SU-DHL-6 (cell line): ENCODE data around the gene TROAP.
"Not testable (repeated sequence)": the region's sequence is repeated elsewhere in the genome, so short reads cannot be mapped to it uniquely, and the experiment has no call there.

Experiments
- H2AFZ ChIP-seq: fragments of 200-600 bp; sonication (generic); 2 replicates; pipeline ENCODE4 v1.6.1; 2014; ENCODE audit warnings: low read depth, mild to moderate bottlenecking, moderate library complexity, mixed read lengths, antibody characterized with exemption, low read length; ENCODE audit not compliant: severe bottlenecking
- H3F3A ChIP-seq: fragments of 200-600 bp; shearing (Covaris generic); 2 replicates; pipeline ENCODE4 v1.6.0; 2016; ENCODE audit warnings: antibody characterized with exemption, mild to moderate bottlenecking; ENCODE audit not compliant: insufficient read depth
- H3K27ac ChIP-seq: fragments of 200-600 bp; sonication (generic); 2 replicates; pipeline ENCODE4 v1.5.1; 2016; ENCODE audit warnings: low read depth, mild to moderate bottlenecking, low read length, moderate library complexity, mixed read lengths
- H3K27me3 ChIP-seq: fragments of 200-600 bp; sonication (generic), shearing (Covaris generic); 2 replicates; pipeline ENCODE4 v1.6.0; 2014; ENCODE audit warnings: mild to moderate bottlenecking, low read length
- H3K36me3 ChIP-seq: fragments of 200-600 bp; sonication (generic); 2 replicates; pipeline ENCODE4 v1.6.1; 2014; ENCODE audit warnings: mild to moderate bottlenecking, low read length, mixed read lengths
- H3K4me2 ChIP-seq: fragments of 300-600, 200-600 bp; shearing (Covaris generic), sonication (generic); 2 replicates; pipeline ENCODE4 v1.6.0; 2014; ENCODE audit warnings: low read length, low read depth, mild to moderate bottlenecking; ENCODE audit not compliant: poor library complexity, severe bottlenecking
- H3K4me3 ChIP-seq: fragments of 200-600 bp; sonication (generic); 2 replicates; pipeline ENCODE4 v1.5.1; 2014; ENCODE audit warnings: antibody characterized with exemption, low read length, mild to moderate bottlenecking, mixed read lengths; ENCODE audit not compliant: insufficient read depth, poor library complexity, severe bottlenecking
- H3K79me2 ChIP-seq: fragments of 200-600 bp; sonication (generic); 2 replicates; pipeline ENCODE4 v1.6.1; 2014; ENCODE audit warnings: mild to moderate bottlenecking, low read length, moderate library complexity; ENCODE audit not compliant: insufficient read depth
- H3K9ac ChIP-seq: fragments of 200-600 bp; sonication (generic); 2 replicates; pipeline ENCODE4 v1.7.0; 2014; ENCODE audit warnings: mild to moderate bottlenecking, low read length
- H3K9me2 ChIP-seq: fragments of 200-600 bp; sonication (generic); replicated peaks from 2 replicates; pipeline ENCODE4 v1.6.1; 2014; ENCODE audit warnings: low read length; ENCODE audit not compliant: insufficient read depth
- H3K9me3 ChIP-seq: fragments of 200-600 bp; sonication (generic); 2 replicates; pipeline ENCODE4 v1.6.1; 2014; ENCODE audit warnings: low read length, mixed read lengths; ENCODE audit not compliant: insufficient read depth
- H4K20me1 ChIP-seq: fragments of 200-600 bp; sonication (generic); 2 replicates; pipeline ENCODE4 v1.6.1; 2014; ENCODE audit warnings: low read depth, mild to moderate bottlenecking, antibody characterized with exemption, low read length, moderate library complexity, mixed read lengths
- EZH2phosphoT487 ChIP-seq: fragments of 200-600 bp; sonication (generic), shearing (Covaris generic); conservative IDR thresholded peaks from 2 replicates; pipeline ENCODE4 v1.6.1; 2018; ENCODE audit warnings: mild to moderate bottlenecking, antibody characterized with exemption, low read length, moderate library complexity, mixed read lengths
- TF ChIP-seq, protein P1 (sequence below): fragments of 200-600 bp; sonication (generic); IDR thresholded peaks from one replicate; pipeline ENCODE4 v1.5.1; 2017; ENCODE audit warnings: antibody characterized with exemption, mild to moderate bottlenecking, low read length, moderate library complexity; ENCODE audit not compliant: insufficient read depth, poor library complexity, severe bottlenecking

TROAP gene

GRCh38 chr12:49332441-49332861, 9.4 kb downstream of the TROAP start:
- Histone ChIP-seq H3K36me3 (no peaks in the 10 kb centered on the region; the same call in none of the 2 replicates), H3K4me2 (no peak overlapping the region), H2AFZ (no peak overlapping the region), H3K4me3 (no peak overlapping the region), H3K79me2 (no peaks in the 10 kb centered on the region), H3K27ac (no peak overlapping the region), H3K9ac (no peak overlapping the region), H4K20me1 (no peaks in the 10 kb centered on the region), H3F3A (no peaks in the 10 kb centered on the region), H3K27me3 (no peaks in the 10 kb centered on the region), H3K9me3 (no peaks in the 10 kb centered on the region), H3K9me2 (no peaks in the 10 kb centered on the region)
- no peak for TF ChIP-seq EZH2phosphoT487
- TF ChIP-seq, protein P1, sequence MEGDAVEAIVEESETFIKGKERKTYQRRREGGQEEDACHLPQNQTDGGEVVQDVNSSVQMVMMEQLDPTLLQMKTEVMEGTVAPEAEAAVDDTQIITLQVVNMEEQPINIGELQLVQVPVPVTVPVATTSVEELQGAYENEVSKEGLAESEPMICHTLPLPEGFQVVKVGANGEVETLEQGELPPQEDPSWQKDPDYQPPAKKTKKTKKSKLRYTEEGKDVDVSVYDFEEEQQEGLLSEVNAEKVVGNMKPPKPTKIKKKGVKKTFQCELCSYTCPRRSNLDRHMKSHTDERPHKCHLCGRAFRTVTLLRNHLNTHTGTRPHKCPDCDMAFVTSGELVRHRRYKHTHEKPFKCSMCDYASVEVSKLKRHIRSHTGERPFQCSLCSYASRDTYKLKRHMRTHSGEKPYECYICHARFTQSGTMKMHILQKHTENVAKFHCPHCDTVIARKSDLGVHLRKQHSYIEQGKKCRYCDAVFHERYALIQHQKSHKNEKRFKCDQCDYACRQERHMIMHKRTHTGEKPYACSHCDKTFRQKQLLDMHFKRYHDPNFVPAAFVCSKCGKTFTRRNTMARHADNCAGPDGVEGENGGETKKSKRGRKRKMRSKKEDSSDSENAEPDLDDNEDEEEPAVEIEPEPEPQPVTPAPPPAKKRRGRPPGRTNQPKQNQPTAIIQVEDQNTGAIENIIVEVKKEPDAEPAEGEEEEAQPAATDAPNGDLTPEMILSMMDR = no peak

DNA sequence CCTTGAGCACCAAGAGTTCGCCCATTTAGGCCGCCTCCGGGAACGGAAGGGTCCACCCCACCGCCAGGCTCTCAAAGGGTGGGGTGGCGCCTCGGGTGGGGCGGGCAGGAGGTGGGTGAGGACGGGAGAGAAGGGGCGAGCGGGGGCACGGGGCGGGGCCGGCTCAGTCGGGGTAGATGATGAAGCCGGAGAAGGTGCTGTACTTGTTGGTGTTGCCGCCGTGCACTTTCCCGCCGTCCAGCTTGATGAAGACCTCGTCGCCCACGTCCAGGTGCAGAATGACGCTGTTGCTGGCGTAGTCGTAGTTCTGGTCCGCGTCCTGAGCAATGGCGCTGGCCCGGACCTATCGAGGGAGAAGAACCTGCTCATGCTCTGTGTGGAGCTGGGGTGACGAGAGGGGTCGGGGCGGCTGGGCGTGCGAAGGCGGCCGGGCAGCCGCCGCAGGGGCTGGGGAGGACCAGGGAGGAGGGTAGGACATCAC, 9.9 kb downstream of the TROAP start:
- Histone ChIP-seq H3K36me3 (no peaks in the 10 kb centered on the region; the same call in 1 of the 2 replicates), H3K4me2 (no peak overlapping the region), H3K27me3 (no peaks in the 10 kb centered on the region), H4K20me1 (no peaks in the 10 kb centered on the region), H3K9me2 (no peaks in the 10 kb centered on the region), H3K79me2 (no peaks in the 10 kb centered on the region), H2AFZ (no peak overlapping the region), H3K9ac (no peak overlapping the region), H3F3A (no peaks in the 10 kb centered on the region), H3K4me3 (no peak overlapping the region), H3K9me3 (no peaks in the 10 kb centered on the region), H3K27ac (no peak overlapping the region)
- TF ChIP-seq EZH2phosphoT487 = no peak
- TF ChIP-seq, protein P1 = no peak

DNA sequence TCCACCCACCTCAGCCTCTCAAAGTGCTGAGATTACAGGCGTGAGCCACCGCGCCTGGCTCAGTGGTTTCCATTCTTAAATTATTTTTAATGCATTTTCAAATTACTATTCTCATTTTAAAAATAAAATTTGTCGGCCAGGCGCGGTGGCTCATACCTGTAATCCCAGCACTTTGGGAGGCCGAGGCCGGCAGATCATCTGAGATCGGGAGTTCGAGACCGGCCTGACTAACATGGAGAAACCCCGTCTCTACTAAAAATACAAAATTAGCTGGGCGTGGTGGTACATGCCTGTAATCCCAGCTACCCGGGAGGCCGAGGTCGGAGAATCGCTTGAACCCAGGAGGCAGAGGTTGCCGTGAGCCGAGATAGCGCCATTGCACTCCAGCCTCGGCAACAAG, 10.7 kb downstream of the TROAP start:
- not testable (repeated sequence) for H3K36me3 ChIP-seq, H3K9me2 ChIP-seq, H3K27ac ChIP-seq

GRCh38 chr12:49334226-49334625, 11.2 kb downstream of the TROAP start:
- no peaks in the 10 kb centered on the region for H3K27me3 ChIP-seq
- no peaks in the 10 kb centered on the region for H3F3A ChIP-seq
- H4K20me1 ChIP-seq = no peaks in the 10 kb centered on the region
- H3K4me3 ChIP-seq = no peak overlapping the region
- no peak overlapping the region for H3K4me2 ChIP-seq
- H3K9me2 ChIP-seq = no peaks in the 10 kb centered on the region
- H3K36me3 ChIP-seq = no peaks in the 10 kb centered on the region; the same call in 1 of the 2 replicates
- no peaks in the 10 kb centered on the region for H3K9me3 ChIP-seq
- no peak overlapping the region for H3K27ac ChIP-seq
- H2AFZ ChIP-seq = no peak overlapping the region
- TF ChIP-seq EZH2phosphoT487 = no peak
- TF ChIP-seq, protein P1 = no peak
- no peaks in the 10 kb centered on the region for H3K79me2 ChIP-seq
- no peak overlapping the region for H3K9ac ChIP-seq

More for the DNA sequence above, 10.7 kb downstream of the TROAP start:
- not testable (repeated sequence) for H3F3A ChIP-seq, H3K9me3 ChIP-seq, H3K4me2 ChIP-seq, H2AFZ ChIP-seq, H4K20me1 ChIP-seq, H3K4me3 ChIP-seq, H3K79me2 ChIP-seq, H3K9ac ChIP-seq, H3K27me3 ChIP-seq
